Thyroid gland (tissue), 4 donors: Measurements from ENCODE around the gene GSPT2. TPM values are rescaled to one million over a fixed set of nuclear protein-coding genes. Genes with fewer than 3 reads are reported as not detected.

Experiments used
- DNase-seq, 2 donors: peaks; one replicate each; pipeline ENCODE4 v3.0.0-alpha.2; 2019
- H3K27ac ChIP-seq, 3 donors: fragments of 200-600 bp; sonication (generic); 1 replicate in 2 of 3; 2 replicates in 1 of 3; pipeline ENCODE4 v1.5.1; 2016 to 2019; ENCODE audit warnings: mild to moderate bottlenecking in 1 of 3, moderate library complexity in 1 of 3
- H3K27me3 ChIP-seq: fragments of 200-600 bp; sonication (generic); one replicate; pipeline ENCODE4 v1.5.1; 2019
- H3K36me3 ChIP-seq, 2 donors: fragments of 200-600 bp; sonication (generic); one replicate each; pipeline ENCODE4 v1.5.1; 2016 to 2019
- H3K4me1 ChIP-seq, 2 donors: fragments of 200-600 bp; sonication (generic); one replicate each; pipeline ENCODE4 v1.5.1; 2017 to 2019
- H3K4me3 ChIP-seq, 3 donors: fragments of 200-600 bp; sonication (generic); replicated peaks in 1 of 3; 1 replicate in 2 of 3; 2 replicates in 1 of 3; pipeline ENCODE4 v1.5.1; 2016; ENCODE audit warnings: mild to moderate bottlenecking in 1 of 3
- H3K9me3 ChIP-seq: fragments of 200-600 bp; sonication (generic); one replicate; pipeline ENCODE4 v1.5.1; 2017
- CTCF ChIP-seq, 6 experiments: fragments of 200-600 bp in 3 of 6; fragments of 450-650 bp in 3 of 6; sonication (generic) in 3 of 6; IDR thresholded peaks; one replicate each; pipeline ENCODE4 v1.5.1; 2016 to 2019; ENCODE audit warnings: antibody characterized with exemption in 6 of 6, mild to moderate bottlenecking in 2 of 6, inconsistent platforms in 1 of 6, moderate library complexity in 1 of 6
- POLR2A ChIP-seq, 2 donors: fragments of 450-650 bp; IDR thresholded peaks; one replicate each; pipeline ENCODE4 v1.6.1; 2017; ENCODE audit warnings: antibody characterized with exemption in 2 of 2, mild to moderate bottlenecking in 2 of 2, moderate library complexity in 1 of 2
- WGBS, 2 donors: methylation state at CpG; one replicate each; pipeline ENCODE4 v1.1.5; 2017; 5-methylcytosine and 5-hydroxymethylcytosine counted together
- intact Hi-C: fragments of 100-400 bp; cut with DNase I; formaldehyde crosslinking; loops from one replicate; pipeline ENCODE4 v1.15.1; 2023
- total RNA-seq, 4 donors: library from RNA; depleted of rRNA; stranded (reverse); fragments of >200 nt; gene quantifications; one replicate each; pipeline ENCODE4 v1.2.3, GENCODE V29; 2016

Gene GSPT2
- total RNA-seq, 4 donors from 2014 or later = 4.8 to 7.9 (median 7.6) TPM

- Histone ChIP-seq H3K36me3 (no peaks in the 10 kb centered on the region), H3K27ac (no peak overlapping the region), H3K4me1 (no peaks in the 10 kb centered on the region), H3K9me3 (no peaks in the 10 kb centered on the region), H3K4me3 (no peak overlapping the region), H3K27me3 (no peaks in the 10 kb centered on the region)
- intact Hi-C loops = no loop called here
- no peak for DNase-seq
- no peak for TF ChIP-seq CTCF (IDR thresholded peaks at IDR 0.05)
- no peak for TF ChIP-seq POLR2A (IDR thresholded peaks at IDR 0.05)
These were observed 15.0 kb upstream of the GSPT2 start for GRCh38 chrX:51728202-51728601.

- Histone ChIP-seq H3K27ac (no peak overlapping the region), H3K36me3 (no peaks in the 10 kb centered on the region), H3K4me3 (no peak overlapping the region), H3K9me3 (no peaks in the 10 kb centered on the region), H3K27me3 (no peaks in the 10 kb centered on the region), H3K4me1 (no peaks in the 10 kb centered on the region)
- 84 to 87% methylated on average over 2 of the region's 2 CpGs for WGBS, 2 donors
- no peak for TF ChIP-seq POLR2A (IDR thresholded peaks at IDR 0.05)
- no peak for TF ChIP-seq CTCF (IDR thresholded peaks at IDR 0.05)
- intact Hi-C loops = no loop called here
- no peak for DNase-seq
These were observed 6.2 kb upstream of the GSPT2 start for GRCh38 chrX:51737091-51737490.

- Histone ChIP-seq H3K9me3 (no peaks in the 10 kb centered on the region), H3K36me3 (no peaks in the 10 kb centered on the region), H3K27me3 (no peaks in the 10 kb centered on the region), H3K27ac (no peak overlapping the region), H3K4me1 (no peaks in the 10 kb centered on the region), H3K4me3 (no peak overlapping the region)
- intact Hi-C loops = no loop called here
- DNase-seq = no peak
- WGBS, 2 donors = 80 to 94% methylated on average over 3 of the region's 3 CpGs
- TF ChIP-seq CTCF (IDR thresholded peaks at IDR 0.05) = no peak
- TF ChIP-seq POLR2A (IDR thresholded peaks at IDR 0.05) = no peak
These were observed 656 bp upstream of the GSPT2 start for GRCh38 chrX:51742586-51742985.

- Histone ChIP-seq H3K27me3 (no peaks in the 10 kb centered on the region), H3K4me1 (no peaks in the 10 kb centered on the region), H3K36me3 (no peaks in the 10 kb centered on the region), H3K4me3 (no peak overlapping the region), H3K9me3 (no peaks in the 10 kb centered on the region), H3K27ac (no peak overlapping the region)
- DNase-seq = no peak
- intact Hi-C loops = no loop called here
- TF ChIP-seq POLR2A (IDR thresholded peaks at IDR 0.05) (no peak), CTCF (IDR thresholded peaks at IDR 0.05) (no peak)
These were observed 4.4 kb downstream of the GSPT2 start for GRCh38 chrX:51747671-51748070.

GRCh38 chrX:51759055-51759839, 16.0 kb downstream of the GSPT2 start:
- WGBS, 2 donors = 44 to 45% methylated on average over 6 of the region's 6 CpGs
- no peak overlapping the region for H3K27ac ChIP-seq
- no peak for DNase-seq
- no peaks in the 10 kb centered on the region for H3K4me1 ChIP-seq
- H3K4me3 ChIP-seq = no peak overlapping the region
- intact Hi-C loops = no loop called here
- TF ChIP-seq POLR2A (IDR thresholded peaks at IDR 0.05) (no peak), CTCF (IDR thresholded peaks at IDR 0.05) (no peak)
- H3K9me3 ChIP-seq = no peaks in the 10 kb centered on the region
- no peaks in the 10 kb centered on the region for H3K36me3 ChIP-seq
- H3K27me3 ChIP-seq = no peaks in the 10 kb centered on the region
